MM.1S (cell line): Measurements from ENCODE around the gene TXNDC15.

Source experiments
- CTCF ChIP-seq: fragments of 300-600 bp; sonication (generic); IDR thresholded peaks from 2 replicates; pipeline ENCODE4 v1.5.1; 2016; ENCODE audit warnings: antibody characterized with exemption, low read length, mixed read lengths
- EZH2 ChIP-seq: fragments of 300-600 bp; sonication (generic); optimal IDR thresholded peaks from 2 replicates; pipeline ENCODE3; 2017; ENCODE audit warnings: low read depth, mild to moderate bottlenecking, antibody characterized with exemption, low read length, mixed read lengths
- EZH2phosphoT487 ChIP-seq: fragments of 300-600 bp; sonication (generic); IDR thresholded peaks from 2 replicates; pipeline ENCODE4 v1.6.1; 2018; ENCODE audit warnings: antibody characterized with exemption, low read length

DNA sequence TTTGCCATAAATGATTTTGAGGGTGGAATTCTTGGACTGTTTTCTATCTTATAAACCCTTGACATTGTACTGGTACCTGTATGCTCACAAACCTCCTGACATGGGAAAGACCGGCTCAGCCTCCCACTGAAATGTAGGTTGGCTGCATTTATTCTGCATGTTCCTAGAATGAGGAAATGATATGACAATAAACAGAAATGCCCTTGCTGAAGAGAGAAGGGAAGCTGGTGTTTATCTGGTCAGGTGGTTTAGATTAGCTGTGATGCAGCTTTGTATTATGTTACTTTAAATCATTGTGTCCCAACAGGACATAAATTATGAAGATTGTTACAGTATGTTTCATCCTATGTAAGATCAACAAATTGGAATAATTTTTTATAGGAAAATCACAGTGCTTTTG lies 70.5 kb downstream of the TXNDC15 start:
- TF ChIP-seq CTCF (no peak), EZH2phosphoT487 (no peak), EZH2 (no peak)
